NAMALWA (cell line): Measurements from ENCODE around the gene TGFB2.

ENCODE experiments used
- DNase-seq: peaks from one replicate; pipeline ENCODE4 v3.0.0-alpha.2; 2015; ENCODE audit warnings: low spot score

Gene TGFB2

DNA sequence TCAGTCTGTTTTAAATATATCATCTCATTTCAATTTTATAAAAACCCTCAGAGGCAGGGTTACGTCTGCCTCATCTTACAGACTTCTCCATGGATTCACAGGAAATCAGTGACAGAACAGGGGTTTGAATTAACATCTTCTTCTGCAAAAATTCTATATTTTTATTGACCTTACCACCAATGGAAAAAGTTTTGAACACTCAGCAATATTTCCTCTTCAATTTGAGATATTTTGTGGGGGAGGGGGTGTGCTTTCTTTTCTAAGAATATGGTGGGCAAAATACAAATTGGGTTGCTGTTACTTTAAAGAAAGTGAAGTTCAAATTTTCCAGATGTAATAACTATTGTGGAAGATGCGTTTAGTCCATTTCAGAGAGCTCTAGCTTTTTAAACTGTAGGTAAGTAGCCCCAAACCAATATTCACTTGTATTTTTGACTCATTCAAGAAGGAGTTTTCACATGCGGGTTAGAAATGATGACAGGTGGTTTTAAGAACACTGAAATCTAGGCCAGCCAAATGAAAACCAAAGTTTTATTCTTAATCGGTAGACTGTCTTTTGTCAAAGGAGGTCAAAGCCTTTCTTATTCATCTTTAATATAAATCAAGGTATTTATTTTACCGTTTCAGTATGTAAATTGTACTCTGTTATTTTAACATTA is 17.4 kb downstream of the TGFB2 start:
- DNase-seq, result no peak

DNA sequence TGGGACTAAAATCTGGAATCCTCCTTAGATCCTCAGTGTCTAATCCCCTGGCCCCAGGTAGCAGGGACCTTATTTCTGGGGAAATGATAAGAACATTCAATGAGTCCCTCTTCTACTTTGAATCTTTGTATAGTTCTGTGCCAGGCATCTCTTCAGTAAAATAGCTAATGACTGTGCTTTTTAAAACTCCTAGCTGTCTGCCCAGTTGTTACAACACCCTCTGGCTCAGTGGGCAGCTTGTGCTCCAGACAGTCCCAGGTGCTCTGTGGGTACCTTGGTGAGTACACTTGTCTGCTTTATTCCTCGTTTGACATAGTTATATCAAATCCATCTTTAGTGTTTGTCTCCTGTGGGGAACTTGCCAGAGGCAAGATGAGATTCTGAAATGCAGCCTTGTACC is 18.0 kb downstream of the TGFB2 start:
- no peak for DNase-seq

DNA sequence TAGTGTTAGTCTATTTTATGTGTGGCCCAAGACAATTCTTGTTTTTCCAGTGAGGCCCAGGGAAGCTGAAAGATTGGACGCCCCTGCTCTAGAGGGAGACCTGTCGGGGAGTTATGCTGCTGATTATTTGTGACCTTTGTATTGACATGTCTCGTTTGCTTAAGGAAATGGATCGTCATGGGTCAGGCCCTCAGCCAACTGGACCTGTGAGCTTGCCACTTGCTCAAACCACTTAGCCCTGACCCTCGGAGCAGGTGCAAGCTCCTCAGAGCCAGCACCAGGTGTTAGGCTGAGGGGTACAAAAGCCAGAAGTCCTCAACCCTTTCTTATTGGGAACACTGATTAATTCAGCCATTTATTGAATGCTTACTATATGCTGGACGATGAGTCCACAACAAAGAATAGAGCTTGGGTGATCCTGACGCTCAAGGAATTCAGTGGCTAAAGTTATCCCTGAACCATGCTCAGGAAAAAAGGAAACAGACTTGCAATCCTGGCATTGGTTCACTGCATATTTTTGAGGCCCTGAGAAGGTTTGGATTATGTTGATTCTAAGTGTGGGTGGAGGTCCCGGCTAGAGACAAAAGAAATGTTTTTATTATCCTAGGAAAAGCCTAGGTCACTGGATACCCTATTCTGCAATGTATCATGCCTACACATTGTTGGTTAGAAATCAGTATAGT is 19.0 kb downstream of the TGFB2 start:
- DNase-seq, result no peak

DNA sequence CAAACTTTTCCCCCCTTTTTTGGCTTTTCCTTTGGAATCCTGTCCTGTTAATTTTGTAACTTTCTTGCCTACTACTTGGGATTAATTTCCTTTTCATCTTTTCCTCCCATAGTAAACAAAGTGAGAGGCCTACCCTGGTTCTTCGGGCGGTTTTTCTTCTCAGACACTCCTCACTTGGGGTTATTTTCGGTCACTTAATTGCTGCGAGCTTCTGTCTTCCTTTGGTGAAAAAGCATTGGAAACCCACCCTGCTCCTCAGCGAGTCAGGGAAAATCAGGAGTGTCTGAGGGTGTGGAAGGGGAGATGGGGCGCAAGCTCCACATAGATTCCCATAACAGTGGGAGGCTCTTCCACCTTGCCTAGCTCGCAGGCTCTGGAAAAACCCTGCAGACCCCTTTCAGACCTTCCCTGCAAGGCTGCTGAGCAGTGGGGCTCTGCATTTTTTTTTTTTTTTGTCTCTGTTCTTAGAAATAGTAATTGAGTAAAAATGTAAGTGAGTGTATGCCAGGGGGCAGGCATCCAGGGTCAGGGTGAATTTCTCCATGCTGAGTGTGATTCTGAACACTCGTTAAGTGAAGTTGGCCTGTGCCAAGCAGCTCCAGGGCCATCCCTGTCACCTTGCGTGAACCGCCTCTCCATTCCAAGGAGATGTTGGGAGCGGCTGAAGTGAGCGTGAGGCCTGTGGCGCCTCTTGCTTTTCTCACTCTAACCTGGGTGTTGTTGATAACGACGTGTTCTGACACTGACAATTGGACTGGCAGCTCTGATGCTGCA is 20.3 kb downstream of the TGFB2 start:
- no peak for DNase-seq

DNA sequence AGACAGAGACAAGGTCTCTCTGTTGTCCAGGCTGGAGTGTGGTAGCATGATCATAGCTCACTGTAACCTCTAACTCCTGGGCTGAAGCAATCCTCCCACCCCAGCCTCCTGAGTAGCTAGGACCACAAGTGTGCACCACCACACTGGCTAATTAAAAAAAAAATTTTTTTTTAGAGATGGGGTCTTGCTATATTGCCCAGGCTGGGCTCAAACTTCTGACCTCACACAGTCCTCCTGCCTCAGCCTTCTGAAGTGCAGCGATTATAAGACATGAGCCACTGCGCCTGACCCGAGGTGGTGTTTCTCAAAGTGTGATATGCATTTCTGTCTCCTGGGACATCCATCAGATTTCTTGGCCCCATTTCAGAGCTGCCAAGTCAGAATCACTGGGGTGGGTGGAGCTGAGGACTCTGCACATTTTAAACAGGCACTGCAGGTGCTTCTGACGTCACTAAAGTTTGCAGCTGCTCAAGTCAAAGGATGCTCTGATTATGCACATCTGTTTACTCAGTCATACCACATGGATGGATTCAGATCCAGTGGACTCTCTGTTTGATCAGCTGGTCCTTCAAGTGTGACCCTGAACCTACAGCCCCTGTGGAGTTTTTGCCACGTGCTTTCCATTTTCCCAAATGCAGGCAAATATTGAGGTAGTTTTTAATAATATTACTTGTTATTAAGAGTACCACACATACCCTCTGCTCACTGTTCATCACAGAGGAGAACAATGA is 21.4 kb downstream of the TGFB2 start:
- peak; percentile 72 for DNase-seq

DNA sequence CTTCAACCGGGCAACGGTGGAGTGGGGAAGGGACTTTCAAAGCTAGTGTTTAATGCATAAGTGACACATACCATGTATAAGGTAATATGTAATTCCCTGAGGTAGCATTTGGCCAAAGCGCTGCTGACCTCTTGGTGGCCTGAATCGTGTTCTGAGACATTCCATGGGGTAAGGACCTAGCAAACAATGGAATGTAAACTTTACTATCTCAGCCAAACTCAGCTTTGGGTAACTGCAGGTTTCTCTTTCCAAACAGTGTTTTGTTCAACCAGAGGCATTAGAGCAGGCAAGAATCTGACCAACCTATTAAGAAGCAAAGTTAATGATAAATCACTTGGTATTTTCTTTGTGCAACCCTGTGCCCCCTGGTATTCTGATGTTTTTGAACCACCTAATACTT is 22.0 kb downstream of the TGFB2 start:
- no peak for DNase-seq

DNA sequence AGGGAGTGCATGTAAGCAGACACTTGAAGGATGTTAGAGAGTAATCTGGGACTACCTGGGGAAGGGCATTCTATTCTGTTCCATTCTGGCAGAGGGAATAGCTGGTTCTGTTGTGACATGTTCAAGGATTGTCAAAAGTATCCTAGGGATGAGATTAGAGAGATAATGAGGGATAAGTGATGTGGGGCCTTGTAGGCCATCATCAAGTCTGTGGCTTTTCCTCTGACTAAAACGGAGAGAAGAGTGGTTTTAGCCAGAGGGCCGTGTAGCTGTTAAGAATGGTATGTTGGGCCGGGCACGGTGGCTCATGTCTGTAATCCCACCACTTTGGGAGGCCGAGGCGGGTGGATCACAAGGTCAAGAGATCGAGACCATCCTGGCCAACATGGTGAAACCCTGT is 23.6 kb downstream of the TGFB2 start:
- DNase-seq, result no peak

DNA sequence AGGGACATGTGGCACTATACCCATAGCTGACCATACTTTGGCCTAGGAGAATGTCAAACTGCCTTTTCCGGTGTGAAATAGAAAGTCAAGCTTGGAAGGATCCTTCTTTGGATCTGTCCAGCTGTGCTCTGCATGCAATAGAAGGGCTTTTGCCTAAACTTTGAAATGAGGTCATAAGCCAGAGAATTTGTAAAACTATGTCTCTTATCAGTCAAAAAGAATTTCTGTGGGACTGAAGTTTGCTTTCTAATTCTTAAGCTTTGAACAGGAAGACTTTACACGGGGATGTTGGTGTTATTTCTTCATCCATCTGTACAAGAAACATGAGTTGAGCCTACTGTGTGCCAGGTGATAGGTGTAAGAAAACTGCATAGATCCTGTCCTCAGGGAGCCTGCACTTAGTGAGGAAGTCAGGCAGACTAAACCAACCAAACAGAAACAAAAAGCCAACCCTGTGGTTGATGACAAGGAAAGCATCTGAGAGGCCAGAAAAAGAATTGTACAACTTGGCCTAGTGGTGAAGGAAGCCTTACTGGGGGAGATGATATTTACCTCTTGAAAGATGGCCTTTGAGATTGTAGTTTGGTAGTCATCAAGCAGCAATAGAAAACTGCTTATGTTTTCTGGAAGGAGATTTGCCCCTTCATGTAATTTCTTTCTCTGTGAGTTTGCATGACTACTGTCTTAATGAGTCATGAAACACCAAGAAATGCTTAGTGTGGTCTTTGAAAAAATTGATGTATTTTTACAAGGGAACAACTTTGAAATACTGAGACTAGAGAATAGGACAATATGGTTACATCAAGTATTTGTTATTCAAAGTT is 24.8 kb downstream of the TGFB2 start:
- no peak for DNase-seq

DNA sequence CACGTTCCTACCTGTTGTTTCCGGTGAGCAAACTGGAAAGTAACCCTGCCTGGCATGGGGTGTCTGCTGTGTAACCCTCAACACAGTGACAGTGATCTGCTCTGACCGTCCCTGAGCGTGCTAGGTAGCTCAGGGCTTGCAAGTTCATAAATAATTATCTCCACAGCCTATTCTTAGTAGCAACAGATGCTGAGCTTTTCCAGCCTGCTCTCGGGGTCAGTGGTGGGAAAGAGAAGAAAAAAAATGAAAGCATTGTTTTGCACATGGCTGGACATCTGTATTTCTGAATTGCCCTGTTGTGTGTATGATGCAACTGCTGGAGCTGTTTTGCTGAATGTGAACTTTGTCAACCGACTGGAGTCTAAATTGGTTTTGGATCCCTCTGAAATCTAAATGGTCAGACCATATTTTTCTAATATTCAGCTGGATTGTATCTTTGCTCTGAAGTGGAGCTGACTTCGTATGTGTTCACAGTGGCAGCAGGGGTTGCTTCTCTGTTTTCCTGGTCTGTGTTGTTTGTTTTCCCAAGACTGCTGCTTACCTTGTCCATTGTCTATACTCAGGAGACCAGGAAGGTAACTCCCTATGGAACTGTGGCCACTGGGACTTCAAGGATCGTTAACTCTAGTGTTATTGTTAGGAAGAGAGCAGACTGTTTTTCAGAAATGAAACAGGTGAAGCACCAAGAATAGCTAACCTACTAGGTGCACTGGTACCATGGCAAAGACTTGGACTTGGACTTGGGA is 27.0 kb downstream of the TGFB2 start:
- no peak for DNase-seq

DNA sequence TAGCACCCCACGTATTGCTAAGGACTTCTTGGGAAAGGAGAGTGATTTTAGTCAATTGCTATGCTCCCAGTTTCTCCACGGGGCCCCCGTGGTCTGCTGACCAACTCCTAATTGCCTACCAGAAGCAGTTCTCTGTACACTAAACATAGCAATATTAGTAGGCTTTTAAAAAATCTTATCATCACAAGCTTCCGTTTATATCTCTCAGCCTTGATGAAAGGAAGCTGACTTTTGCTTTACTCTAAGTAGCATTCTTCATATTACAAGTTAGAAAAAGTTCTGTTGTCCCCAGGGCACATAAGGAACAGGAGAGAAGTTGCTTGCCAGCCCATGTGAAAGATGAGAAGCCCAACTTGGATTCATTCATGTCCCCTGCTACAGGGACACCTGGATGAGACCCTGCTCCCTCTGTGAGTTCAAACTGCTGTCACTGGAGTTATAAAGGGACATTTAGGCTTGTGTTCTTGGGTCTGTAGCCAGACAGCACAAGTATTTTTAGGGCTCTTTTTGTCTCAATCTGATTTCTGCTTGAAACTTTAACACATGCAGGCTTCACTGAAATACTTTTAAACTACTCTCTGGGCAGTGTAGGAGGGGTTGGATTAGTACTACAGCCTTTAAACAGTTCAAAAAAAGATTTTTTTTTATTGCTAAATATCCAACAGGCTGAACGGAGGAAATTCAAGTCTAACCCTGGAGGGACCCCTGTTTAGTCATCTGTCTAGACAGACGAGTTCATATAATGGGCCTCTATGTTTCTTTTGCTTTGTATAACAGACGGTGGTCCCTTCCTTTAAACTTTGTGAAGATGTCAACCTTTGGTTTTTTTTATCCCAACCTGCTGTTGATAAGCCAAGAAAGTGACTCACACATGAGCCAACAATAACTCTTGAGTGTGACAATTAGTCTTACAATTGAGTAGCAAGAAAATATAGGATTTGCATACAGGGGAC is 29.5 kb downstream of the TGFB2 start:
- no peak for DNase-seq

DNA sequence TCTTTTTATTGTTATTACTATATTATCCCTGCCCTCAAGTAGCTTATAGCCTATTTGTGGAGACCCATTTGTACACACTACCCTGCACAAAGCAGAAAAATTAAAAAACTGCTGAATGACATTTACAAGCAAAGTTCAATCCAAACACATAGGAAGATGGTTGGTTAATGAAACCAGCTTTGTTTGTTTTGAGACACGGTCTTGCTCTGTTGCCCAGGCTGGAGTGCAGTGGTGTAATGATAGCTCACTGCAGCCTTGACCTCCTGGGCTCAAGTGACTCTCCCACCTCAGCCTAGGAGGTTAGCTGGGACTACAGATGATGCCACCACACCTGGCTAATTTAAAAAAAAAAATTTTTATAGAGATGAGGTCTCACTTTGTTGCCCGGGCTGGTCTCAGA is 31.6 kb downstream of the TGFB2 start:
- DNase-seq, result no peak

DNA sequence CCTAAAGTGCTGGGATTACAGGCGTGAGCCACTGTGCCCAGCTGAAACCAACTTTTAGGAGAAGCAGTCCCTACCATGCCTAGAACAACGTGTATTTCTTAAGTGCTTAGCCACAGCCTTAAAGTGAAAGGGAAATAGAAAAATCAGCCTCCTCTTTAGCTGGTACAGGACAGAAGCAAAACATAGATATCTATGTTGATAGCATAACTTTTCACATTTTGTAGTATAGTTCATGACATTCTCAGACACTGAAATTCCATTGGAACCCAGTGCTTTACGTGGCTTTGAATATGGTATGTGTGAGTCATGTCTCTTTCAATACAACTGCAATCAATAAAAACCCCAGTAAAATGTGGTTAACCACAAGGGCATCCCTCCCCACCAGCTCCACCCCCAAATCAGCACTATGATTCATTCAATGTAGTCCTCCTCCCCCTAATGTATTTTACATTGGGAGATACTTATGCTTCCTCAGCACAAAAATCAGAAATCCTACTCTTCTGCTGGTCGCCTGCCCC is 32.1 kb downstream of the TGFB2 start:
- DNase-seq, result no peak

DNA sequence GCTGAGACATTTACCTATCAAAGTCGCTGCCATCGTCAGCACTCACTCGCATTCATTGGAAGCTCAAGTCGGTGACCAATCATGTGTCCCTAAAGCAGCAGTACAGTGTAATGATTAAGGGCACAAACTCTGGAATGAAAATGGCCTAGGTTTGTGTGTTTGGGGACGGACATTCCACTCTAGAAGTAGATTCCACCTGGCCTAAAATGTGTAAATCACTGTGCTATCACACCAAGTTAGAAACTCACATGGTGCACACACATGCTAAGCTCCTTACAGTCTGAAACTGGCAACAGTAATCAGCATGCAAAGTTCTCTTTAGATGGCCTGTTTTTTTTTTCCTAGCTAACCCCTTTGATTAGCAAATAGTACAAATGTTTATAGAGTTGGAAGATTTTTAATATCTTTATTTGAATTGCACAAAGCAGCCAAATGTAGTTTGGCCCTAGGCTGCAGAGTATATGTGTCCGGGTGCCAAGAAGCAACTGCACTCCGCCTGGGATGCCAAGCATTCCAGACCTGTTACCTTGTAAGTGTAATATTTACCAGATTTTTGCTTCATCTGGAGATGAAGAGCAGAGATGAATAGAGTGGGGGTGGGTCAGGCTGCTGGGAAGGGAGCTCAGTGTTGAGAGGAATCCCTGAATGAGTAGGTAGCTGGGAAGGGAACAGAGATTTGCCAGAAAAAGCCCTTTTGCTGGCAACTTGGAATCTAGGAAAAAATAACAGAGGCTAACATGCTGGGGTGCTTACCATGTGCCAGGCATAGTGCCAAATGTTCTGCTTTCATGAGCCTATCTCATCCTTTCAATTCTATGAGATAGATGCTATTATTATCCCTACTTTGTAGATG is 35.2 kb downstream of the TGFB2 start:
- no peak for DNase-seq

DNA sequence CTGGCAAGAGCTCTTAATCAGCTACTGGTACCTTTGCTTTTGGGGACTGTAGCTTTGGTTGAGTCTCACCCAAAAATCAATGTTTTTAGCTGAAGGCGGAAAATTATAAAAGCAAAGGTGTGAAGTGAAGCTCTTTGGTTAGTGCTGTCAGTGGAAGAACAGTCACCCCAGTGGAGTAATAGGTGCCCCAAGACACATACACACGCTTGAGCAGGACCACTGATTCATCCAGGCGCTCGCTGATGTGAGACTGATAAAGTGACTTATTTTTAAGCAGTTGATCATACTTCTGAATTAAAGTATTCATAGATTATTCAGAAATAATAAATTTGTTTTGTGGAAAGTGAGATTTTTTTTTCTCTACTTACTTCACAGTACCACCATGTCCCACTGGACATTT is 37.1 kb downstream of the TGFB2 start:
- DNase-seq, result no peak

DNA sequence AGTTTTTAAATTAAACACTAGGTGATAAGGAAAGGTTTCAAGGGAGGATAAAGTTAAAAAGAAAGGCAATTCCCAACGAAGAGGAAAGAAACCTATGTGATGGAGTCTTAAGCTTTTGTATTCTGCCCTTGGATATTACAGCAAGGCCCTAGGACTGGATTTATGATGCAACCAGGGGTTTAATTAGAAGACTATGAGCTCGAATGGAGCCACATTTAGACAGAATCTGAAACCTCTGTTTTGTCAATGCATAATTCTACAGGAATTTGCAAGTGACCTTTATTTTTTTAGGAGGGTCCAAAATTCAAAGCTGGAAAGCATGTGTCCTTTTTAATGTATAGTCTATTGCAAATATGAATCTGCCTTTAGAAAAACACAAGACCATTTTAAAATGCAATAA is 37.9 kb downstream of the TGFB2 start:
- DNase-seq, result no peak

DNA sequence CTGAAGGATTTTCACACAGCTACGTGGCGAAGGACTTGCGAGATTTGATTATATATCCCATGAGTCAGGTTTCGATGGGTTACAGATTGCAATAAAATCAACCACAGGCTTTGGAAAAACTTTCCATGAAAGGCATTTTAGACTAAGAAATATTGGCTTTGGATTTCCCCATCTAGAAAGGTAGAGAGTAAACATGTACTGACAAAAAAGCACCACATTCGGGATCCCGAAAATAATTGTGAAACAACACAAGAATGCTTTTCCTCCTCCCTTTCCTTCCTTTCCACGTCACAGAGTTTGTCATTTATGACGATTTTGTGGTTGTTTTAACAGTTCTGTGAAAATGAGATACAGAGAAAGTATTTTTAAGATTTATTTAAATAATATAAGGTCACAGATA is 38.5 kb downstream of the TGFB2 start:
- no peak for DNase-seq

DNA sequence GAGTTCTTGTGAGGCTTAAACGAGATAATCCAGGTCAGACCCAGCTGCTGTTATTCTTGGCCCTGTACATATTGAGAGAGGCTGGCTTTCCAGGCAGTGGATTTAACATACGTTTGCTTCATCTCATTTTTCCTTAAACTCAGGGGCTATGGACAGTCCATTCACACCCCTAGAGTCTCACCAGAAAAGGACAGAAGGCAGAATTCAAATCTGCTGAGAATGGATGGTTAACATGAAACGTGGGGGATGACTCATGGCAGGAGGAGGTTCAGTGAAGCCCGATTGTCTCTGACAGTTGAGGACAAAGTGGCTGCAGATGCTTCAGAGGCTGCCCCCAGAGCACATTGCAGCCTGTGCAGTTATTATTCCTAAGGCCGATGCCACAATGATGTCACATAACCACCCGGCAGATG is 39.5 kb downstream of the TGFB2 start:
- no peak for DNase-seq

DNA sequence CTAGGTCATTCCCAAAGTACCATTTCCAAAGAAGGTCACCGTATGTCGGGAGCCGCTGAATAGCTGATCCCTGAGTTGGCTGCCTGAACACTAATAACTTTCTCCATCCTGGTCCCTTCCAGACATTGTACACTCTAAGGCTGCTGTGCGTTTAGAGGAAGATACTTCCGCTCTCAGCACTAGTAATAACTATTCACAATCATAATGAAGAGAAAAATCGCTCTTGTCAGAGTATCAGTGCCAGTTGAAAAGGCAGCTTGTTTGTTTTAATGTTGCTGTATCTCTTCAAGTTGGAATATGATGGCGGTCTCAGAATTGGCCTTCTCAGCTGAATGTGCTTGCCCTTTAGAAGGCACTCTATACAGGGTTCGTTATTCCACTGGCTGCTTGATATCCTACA is 43.5 kb downstream of the TGFB2 start:
- DNase-seq, result no peak

DNA sequence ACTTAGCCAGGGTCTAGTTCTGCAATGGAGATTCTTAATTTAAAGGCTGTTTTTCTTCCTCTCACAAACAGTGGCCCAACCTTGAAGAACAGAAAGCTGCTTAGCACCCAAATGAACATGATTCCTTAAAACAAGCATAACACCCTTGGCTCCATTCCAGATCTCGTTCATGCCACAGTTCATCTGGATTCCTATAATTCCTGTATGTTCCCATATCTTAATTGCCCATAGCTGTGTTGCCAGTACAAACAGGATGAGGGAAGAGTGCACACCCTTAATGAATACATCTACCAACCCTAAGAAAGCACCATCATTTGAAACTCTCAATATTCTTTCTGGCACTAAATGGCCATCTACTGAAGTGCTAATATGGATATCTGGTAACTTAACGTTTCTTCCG is 45.5 kb downstream of the TGFB2 start:
- no peak for DNase-seq
